Mucosa of stomach (tissue), 1 donor: ENCODE measurements around the gene CNOT1.
A peak's percentile ranks its signal among the peaks of the same experiment; 100 is the strongest.
"Not testable (repeated sequence)": the region's sequence is repeated elsewhere in the genome, so short reads cannot be mapped to it uniquely, and the experiment has no call there.

Experiments
- H3K27me3 ChIP-seq: one replicate; pipeline ENCODE4 v1.7.0; 2013; ENCODE audit warnings: mild to moderate bottlenecking, low read length; ENCODE audit not compliant: control insufficient read depth, insufficient read depth
- H3K36me3 ChIP-seq: one replicate; pipeline ENCODE4 v1.7.0; 2013; ENCODE audit warnings: low read length; ENCODE audit not compliant: control insufficient read depth, insufficient read depth
- H3K4me1 ChIP-seq: one replicate; pipeline ENCODE4 v1.7.0; 2013; ENCODE audit warnings: mild to moderate bottlenecking, low read length; ENCODE audit not compliant: control insufficient read depth, insufficient read depth
- H3K4me3 ChIP-seq: one replicate; pipeline ENCODE4 v1.7.0; 2013; ENCODE audit warnings: low read length
- H3K9ac ChIP-seq: one replicate; pipeline ENCODE4 v1.7.0; 2013; ENCODE audit warnings: mild to moderate bottlenecking, low read length, moderate library complexity
- H3K9me3 ChIP-seq: one replicate; pipeline ENCODE4 v1.7.0; 2013; ENCODE audit warnings: mild to moderate bottlenecking, low read length, moderate library complexity; ENCODE audit not compliant: control insufficient read depth
- donor health status: Pancreatic carcinoma.

Gene CNOT1

DNA sequence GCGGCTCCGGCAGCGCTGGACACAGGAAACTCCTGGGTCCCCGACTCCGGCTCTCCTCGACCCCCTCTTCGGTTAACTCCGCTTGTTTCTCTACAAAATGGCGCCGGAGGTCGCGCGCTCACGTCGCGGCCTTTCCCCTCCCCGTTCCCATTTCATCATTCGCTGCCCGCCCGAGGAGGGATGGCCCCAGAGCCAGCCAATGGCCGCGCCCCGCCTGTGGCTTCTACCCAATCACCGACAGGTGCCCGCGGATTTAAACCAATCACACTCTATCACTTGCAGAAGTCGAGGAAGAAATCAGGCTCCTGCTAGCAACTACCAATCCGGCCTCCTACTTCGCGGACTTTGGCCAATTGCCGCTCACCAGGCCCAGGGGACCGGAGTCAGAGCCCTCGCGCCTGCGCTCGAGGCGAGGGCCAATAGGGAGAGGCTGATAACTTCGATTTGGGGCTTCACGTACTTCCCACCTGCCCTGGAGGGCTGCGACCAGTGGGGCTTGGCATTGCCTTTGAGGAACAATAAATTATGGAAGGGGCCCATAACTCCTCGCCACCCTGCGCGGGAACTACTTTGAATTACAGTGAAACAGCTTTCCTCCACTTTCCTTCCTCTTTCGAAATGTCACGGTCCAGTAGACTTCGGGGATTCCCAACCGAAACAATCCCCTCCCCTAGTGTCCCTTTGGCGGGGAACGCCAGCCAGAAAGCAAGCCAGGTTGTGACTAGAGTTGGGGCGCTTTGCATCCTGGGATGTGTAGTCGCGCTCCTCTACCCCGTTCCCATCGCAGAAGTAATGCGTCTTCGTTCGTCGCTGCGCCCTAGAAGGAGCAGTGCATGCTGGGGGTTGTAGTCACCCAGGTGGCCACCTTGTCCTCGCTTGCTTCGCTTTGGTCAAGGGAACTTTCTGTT, at the start of gene CNOT1:
Gene CNOT1 (minus strand): TSS at position 94 of the 908 bp plus-strand sequence. CDS start 30,489 bp downstream, outside the sequence.
- H3K9me3 ChIP-seq, result no peaks in the 10 kb centered on the region
- peak within 1 kb of the TSS; percentile 98 for H3K4me3 ChIP-seq
- peaks cover 11% of the 10 kb centered on the region for H3K4me1 ChIP-seq
- no peaks in the 10 kb centered on the region for H3K36me3 ChIP-seq
- peak within 1 kb of the TSS; percentile 99 for H3K9ac ChIP-seq
- no peaks in the 10 kb centered on the region for H3K27me3 ChIP-seq

DNA sequence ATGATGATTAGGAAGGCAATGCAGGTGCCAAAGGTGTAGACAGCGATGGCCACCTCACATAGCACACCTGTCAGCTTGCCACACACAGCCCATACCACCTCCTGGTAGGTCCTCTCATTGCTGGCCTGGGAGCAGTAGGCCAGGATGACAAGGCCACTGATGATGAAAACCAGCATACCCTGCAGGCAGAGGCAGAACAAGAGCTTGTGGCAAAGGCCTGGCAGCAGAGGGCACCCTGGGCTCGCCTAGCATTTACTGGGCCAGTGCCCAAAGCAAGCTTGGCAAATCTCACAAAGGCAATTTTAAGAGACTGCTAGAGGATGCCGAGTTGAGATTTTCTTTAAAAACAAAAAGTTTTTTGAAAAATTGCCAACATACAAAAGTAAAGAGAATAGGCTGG, 49.1 kb upstream of the CNOT1 start:
- Histone ChIP-seq H3K27me3 (no peaks in the 10 kb centered on the region), H3K9ac (no peak overlapping the region), H3K4me1 (peaks cover 4% of the 10 kb centered on the region), H3K9me3 (no peaks in the 10 kb centered on the region), H3K4me3 (no peak overlapping the region), H3K36me3 (no peaks in the 10 kb centered on the region)

DNA sequence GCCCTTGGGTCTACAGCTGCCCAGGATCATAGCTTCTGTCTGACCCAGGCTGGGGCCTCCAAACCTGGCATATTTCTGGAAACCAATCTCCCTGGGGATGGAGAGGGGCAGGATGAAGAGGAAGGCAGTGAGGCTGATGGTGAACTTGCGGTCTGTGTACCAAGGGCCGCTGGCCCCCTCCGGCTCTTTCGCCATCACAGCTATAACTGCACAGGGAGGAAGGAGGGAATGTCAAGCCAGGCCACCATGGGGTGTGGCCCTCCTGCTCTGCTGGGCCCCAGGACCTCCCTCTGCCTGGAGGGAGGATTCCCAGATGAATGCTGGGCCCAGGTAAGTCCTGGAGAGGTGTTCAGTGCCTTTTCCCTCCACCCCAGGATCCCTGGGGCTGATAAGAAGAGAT, 48.6 kb upstream of the CNOT1 start:
- Histone ChIP-seq H3K4me1 (no peaks in the 10 kb centered on the region), H3K27me3 (no peaks in the 10 kb centered on the region), H3K9me3 (no peaks in the 10 kb centered on the region), H3K4me3 (no peak overlapping the region), H3K36me3 (no peaks in the 10 kb centered on the region), H3K9ac (no peak overlapping the region)

GRCh38 chr16:58670946-58671583, 41.4 kb upstream of the CNOT1 start:
- Histone ChIP-seq H3K36me3 (no peaks in the 10 kb centered on the region), H3K9ac (no peak overlapping the region), H3K27me3 (no peaks in the 10 kb centered on the region), H3K9me3 (no peaks in the 10 kb centered on the region), H3K4me1 (no peaks in the 10 kb centered on the region), H3K4me3 (no peak overlapping the region)

GRCh38 chr16:58670177-58670576, 40.6 kb upstream of the CNOT1 start:
- Histone ChIP-seq H3K9ac (no peak overlapping the region), H3K4me3 (no peak overlapping the region), H3K27me3 (no peaks in the 10 kb centered on the region), H3K36me3 (no peaks in the 10 kb centered on the region), H3K4me1 (no peaks in the 10 kb centered on the region), H3K9me3 (no peaks in the 10 kb centered on the region)

- Histone ChIP-seq H3K9ac (no peak overlapping the region), H3K27me3 (no peaks in the 10 kb centered on the region), H3K9me3 (no peaks in the 10 kb centered on the region), H3K4me3 (no peak overlapping the region), H3K36me3 (no peaks in the 10 kb centered on the region), H3K4me1 (no peaks in the 10 kb centered on the region)
Measured at GRCh38 chr16:58665200-58665599, 35.6 kb upstream of the CNOT1 start.

GRCh38 chr16:58661199-58661830, 31.7 kb upstream of the CNOT1 start:
- Histone ChIP-seq H3K9me3 (no peaks in the 10 kb centered on the region), H3K4me1 (no peaks in the 10 kb centered on the region), H3K4me3 (no peak overlapping the region), H3K27me3 (no peaks in the 10 kb centered on the region), H3K9ac (no peak overlapping the region), H3K36me3 (no peaks in the 10 kb centered on the region)

DNA sequence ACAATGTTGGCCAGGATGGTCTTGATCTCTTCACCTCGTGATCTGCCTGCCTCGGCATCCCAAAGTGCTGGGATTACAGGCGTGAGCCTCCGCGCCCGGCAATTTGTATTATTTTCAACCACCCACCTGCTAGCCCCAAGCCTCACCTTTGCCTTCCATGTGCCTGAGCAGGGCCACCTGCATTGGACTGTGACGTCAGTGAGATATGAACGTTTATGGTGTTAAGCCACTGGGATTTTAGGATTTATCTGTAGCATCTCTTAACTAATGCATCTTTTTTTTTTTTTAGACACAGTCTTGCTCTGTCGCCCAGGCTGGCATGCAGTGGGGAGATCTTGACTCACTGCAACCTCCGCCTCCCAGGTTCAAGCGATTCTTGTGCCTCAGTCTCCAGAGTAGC, 30.3 kb upstream of the CNOT1 start:
- H3K36me3 ChIP-seq, H3K4me3 ChIP-seq, H3K4me1 ChIP-seq, H3K9ac ChIP-seq, H3K9me3 ChIP-seq, H3K27me3 ChIP-seq: not testable (repeated sequence)

GRCh38 chr16:58658796-58659211, 29.2 kb upstream of the CNOT1 start:
- Histone ChIP-seq H3K9ac (no peak overlapping the region), H3K36me3 (no peaks in the 10 kb centered on the region), H3K9me3 (no peaks in the 10 kb centered on the region), H3K4me3 (no peak overlapping the region), H3K4me1 (peaks cover 10% of the 10 kb centered on the region), H3K27me3 (no peaks in the 10 kb centered on the region)

DNA sequence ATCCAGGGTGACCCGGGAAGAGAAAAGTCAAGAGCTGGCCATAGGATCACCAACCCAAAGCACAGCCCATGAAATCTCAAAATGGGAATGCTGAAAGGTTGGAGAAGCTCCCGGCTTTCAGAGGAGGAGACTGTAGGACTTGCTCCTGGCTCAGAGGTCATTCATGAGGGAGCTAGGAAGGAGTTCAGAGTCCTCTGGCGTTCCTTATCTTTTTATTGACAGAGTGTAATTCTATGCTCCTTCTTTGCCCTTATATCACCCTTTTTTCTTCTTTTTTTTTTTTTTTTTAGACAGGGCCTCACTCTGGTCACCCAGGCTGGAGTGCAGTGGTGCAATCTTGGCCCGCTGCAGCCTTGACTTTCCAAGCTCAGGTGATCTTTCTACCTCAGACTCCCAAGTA, 27.3 kb upstream of the CNOT1 start:
- H3K27me3 ChIP-seq, result no peaks in the 10 kb centered on the region
- no peak overlapping the region for H3K4me3 ChIP-seq
- no peaks in the 10 kb centered on the region for H3K9me3 ChIP-seq
- peaks cover 21% of the 10 kb centered on the region for H3K4me1 ChIP-seq
- no peak overlapping the region for H3K9ac ChIP-seq
- H3K36me3 ChIP-seq, result no peaks in the 10 kb centered on the region

- no peaks in the 10 kb centered on the region for H3K9me3 ChIP-seq
- H3K36me3 ChIP-seq, result no peaks in the 10 kb centered on the region
- no peak overlapping the region for H3K9ac ChIP-seq
- peaks cover 30% of the 10 kb centered on the region for H3K4me1 ChIP-seq
- no peaks in the 10 kb centered on the region for H3K27me3 ChIP-seq
- no peak overlapping the region for H3K4me3 ChIP-seq
Measured at GRCh38 chr16:58655215-58655596, 25.6 kb upstream of the CNOT1 start.

GRCh38 chr16:58654560-58655214, 25.1 kb upstream of the CNOT1 start:
- no peak overlapping the region for H3K9ac ChIP-seq
- H3K4me1 ChIP-seq, result peaks cover 30% of the 10 kb centered on the region
- no peak overlapping the region for H3K4me3 ChIP-seq
- no peaks in the 10 kb centered on the region for H3K9me3 ChIP-seq
- H3K27me3 ChIP-seq, result no peaks in the 10 kb centered on the region
- H3K36me3 ChIP-seq, result no peaks in the 10 kb centered on the region
